GM21381 (cell line): ENCODE results near the gene RHNO1.

Experiments
- ATAC-seq: cut with Tn5 transposase; IDR thresholded peaks from one replicate; pipeline ENCODE4 v1.9.1; 2021; ENCODE audit warnings: mild to moderate bottlenecking, moderate library complexity; ENCODE audit not compliant: unreplicated experiment

Gene RHNO1

GRCh38 chr12:2900642-2901041 is 23.6 kb downstream of the RHNO1 start:
- ATAC-seq, result no peak

- ATAC-seq, result no peak
Observed at GRCh38 chr12:2902272-2902880, 25.4 kb downstream of the RHNO1 start.

- no peak for ATAC-seq
Observed at GRCh38 chr12:2904260-2904659, 27.2 kb downstream of the RHNO1 start.

- ATAC-seq, result no peak
Observed at GRCh38 chr12:2912216-2912575, 35.2 kb downstream of the RHNO1 start.

GRCh38 chr12:2919249-2919648 is 42.2 kb downstream of the RHNO1 start:
- ATAC-seq, result no peak

- no peak for ATAC-seq
Observed at GRCh38 chr12:2922329-2922728, 45.3 kb downstream of the RHNO1 start.

- ATAC-seq, result no peak
Observed at GRCh38 chr12:2923057-2923456, 46.0 kb downstream of the RHNO1 start.

GRCh38 chr12:2924019-2924418 is 47.0 kb downstream of the RHNO1 start:
- ATAC-seq, result no peak

- ATAC-seq, result no peak
Observed at GRCh38 chr12:2925322-2925995, 48.4 kb downstream of the RHNO1 start.

GRCh38 chr12:2930865-2931264 is 53.8 kb downstream of the RHNO1 start:
- no peak for ATAC-seq

GRCh38 chr12:2933586-2933985 is 56.6 kb downstream of the RHNO1 start:
- ATAC-seq, result no peak

GRCh38 chr12:2934371-2934770 is 57.3 kb downstream of the RHNO1 start:
- no peak for ATAC-seq

GRCh38 chr12:2936301-2936700 is 59.3 kb downstream of the RHNO1 start:
- no peak for ATAC-seq

GRCh38 chr12:2937500-2937899 is 60.5 kb downstream of the RHNO1 start:
- no peak for ATAC-seq
